ENCODE measurements around the gene DBNDD1. TPM values are rescaled to one million over a fixed set of nuclear protein-coding genes. Genes with fewer than 3 reads are reported as not detected.

Gene DBNDD1
- total RNA-seq, 2 experiments from 2014 or later, result 0.52 to 0.96 TPM

- ChIA-PET CTCF (interaction anchor here (0.6 kb wide), 1 partner anchor 21 kb away, joined by 3 read pairs; no protein-coding TSS in a partner anchor), POLR2A (no interaction called here)
- intact Hi-C loops (cut with micrococcal nuclease), result no loop called here
- Mint-ChIP-seq H3K27ac (peak overlapping the region; percentile 25), H3K27me3 (peaks cover 14% of the 10 kb centered on the region), H3K4me3 (no peak overlapping the region), H3K9me3 (no peaks in the 10 kb centered on the region), H3K36me3 (ENCODE audit: low read depth) (no peaks in the 10 kb centered on the region), H3K4me1 (ENCODE audit: low read depth) (peaks cover 7% of the 10 kb centered on the region)
- no peak for TF ChIP-seq CTCF (IDR thresholded peaks at IDR 0.05)
- DNase-seq (no peak), ATAC-seq (peak; percentile 37)
Observed at GRCh38 chr16:90047714-90048346, 28.6 kb upstream of the DBNDD1 start.

DNA sequence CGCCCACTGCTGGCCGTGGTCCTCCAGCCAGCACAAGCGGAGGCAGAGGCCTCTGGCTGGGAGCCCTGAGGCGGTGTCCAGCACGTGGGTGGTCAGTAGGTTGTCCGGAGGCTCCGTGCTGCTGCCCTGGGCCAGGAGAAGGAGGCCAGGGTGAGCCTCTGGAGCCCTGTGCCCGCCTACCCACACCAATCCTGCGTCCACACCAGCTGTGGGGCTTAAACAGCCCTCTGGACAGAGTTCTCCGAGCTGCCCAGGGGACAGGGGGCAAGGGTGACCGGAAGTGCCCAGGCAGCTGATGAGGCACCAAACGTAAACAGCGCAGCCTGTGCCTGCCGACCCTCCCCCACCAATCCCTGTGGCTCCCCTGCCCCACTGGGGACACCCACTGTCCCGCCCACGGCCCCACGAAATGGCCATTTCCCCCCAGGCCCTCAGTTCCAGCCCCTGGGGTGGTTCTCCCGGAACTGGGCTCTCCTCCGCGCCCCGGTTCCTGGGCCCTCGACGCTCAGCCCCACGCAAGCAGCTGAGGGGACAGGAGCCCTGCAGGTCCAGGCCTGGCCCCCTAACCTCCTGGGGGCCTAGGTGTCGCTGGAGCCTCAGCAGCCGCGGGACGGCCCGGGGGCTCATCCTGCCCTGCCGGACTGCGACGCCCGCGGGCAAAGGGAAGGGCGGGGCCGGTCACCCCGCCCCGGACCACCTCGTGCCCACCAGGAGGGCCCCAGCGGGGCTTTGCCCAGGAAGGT lies 27.9 kb upstream of the DBNDD1 start:
- H3K36me3 Mint-ChIP-seq (ENCODE audit: low read depth), result no peaks in the 10 kb centered on the region
- ATAC-seq, result peak; percentile 34
- H3K27ac Mint-ChIP-seq, result no peak overlapping the region
- TF ChIP-seq CTCF (IDR thresholded peaks at IDR 0.05), result no peak
- peaks cover 14% of the 10 kb centered on the region for H3K27me3 Mint-ChIP-seq
- H3K4me3 Mint-ChIP-seq, result no peak overlapping the region
- peaks cover 7% of the 10 kb centered on the region for H3K4me1 Mint-ChIP-seq (ENCODE audit: low read depth)
- CTCF ChIA-PET, result no interaction called here
- intact Hi-C loops (cut with micrococcal nuclease), result no loop called here
- POLR2A ChIA-PET, result interaction anchor here (1.1 kb wide), 1 partner anchor 9 kb away, joined by 3 read pairs; no protein-coding TSS in a partner anchor
- no peak for DNase-seq
- H3K9me3 Mint-ChIP-seq, result no peaks in the 10 kb centered on the region

DNA sequence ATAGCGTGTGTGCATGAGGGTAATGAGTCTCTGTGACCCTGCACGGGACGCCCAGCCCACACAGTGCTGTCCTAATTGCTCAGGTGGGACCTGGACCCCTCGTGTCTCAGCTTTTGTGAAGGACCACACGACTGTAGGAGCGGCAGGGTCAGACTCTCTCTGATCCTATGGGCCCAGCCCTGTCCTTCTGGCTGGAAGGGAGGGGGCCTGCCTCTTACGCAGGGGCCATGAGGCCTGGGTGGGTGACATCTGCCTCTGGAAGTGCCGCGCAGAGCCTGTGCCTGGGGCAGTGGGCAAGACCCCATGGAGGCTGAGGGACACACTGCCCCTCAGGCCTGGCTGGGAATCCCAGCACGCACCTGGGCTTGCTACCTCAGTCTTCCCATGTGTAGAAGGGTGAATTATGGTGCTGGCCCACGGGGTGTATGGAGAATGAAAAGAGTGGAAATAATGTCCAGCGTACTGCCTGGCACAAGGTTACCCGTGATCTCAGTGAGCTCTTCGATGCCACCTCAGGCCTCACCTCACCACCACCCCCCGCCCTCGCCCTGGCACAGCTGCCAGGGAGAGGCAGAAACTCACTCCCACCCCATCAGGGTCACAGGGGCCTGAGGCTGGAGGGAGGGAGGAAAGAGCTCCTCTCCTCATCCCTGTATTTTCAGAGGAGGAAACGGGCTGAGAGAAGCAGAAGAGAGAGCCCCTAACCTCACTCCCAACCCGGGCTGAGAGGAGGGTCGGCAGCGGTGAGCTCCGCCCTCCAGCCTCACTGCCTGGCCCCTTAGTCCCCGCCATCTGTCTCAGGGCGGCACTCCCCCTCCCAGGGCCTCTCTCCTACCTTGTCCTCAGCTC lies 27.1 kb upstream of the DBNDD1 start:
- Mint-ChIP-seq H3K4me3 (no peak overlapping the region), H3K36me3 (ENCODE audit: low read depth) (no peaks in the 10 kb centered on the region), H3K9me3 (no peaks in the 10 kb centered on the region), H3K27ac (no peak overlapping the region), H3K4me1 (ENCODE audit: low read depth) (peaks cover 7% of the 10 kb centered on the region), H3K27me3 (peaks cover 14% of the 10 kb centered on the region)
- POLR2A ChIA-PET, result interaction anchor here (1.1 kb wide), 1 partner anchor 10 kb away, joined by 3 read pairs; no protein-coding TSS in a partner anchor
- intact Hi-C loops (cut with micrococcal nuclease), result no loop called here
- ATAC-seq (peak; percentile 25), DNase-seq (no peak)
- no peak for TF ChIP-seq CTCF (IDR thresholded peaks at IDR 0.05)
- CTCF ChIA-PET, result no interaction called here

GRCh38 chr16:90044111-90044551 lies 24.9 kb upstream of the DBNDD1 start:
- ChIA-PET CTCF (interaction anchor here (1.0 kb wide), 1 partner anchor 38 kb away, joined by 4 read pairs; no protein-coding TSS in a partner anchor), POLR2A (interaction anchor here (1.4 kb wide), 1 partner anchor 48 kb away, joined by 3 read pairs; no protein-coding TSS in a partner anchor)
- H3K27me3 Mint-ChIP-seq, result peaks cover 14% of the 10 kb centered on the region
- H3K9me3 Mint-ChIP-seq, result no peaks in the 10 kb centered on the region
- no peak for TF ChIP-seq CTCF (IDR thresholded peaks at IDR 0.05)
- DNase-seq (no peak), ATAC-seq (no peak)
- H3K4me3 Mint-ChIP-seq, result no peak overlapping the region
- intact Hi-C loops (cut with micrococcal nuclease), result no loop called here
- no peaks in the 10 kb centered on the region for H3K36me3 Mint-ChIP-seq (ENCODE audit: low read depth)
- H3K27ac Mint-ChIP-seq, result no peak overlapping the region
- H3K4me1 Mint-ChIP-seq (ENCODE audit: low read depth), result peaks cover 7% of the 10 kb centered on the region
